GM10847 (cell line): ENCODE measurements around the gene MALRD1.

Source experiments
- POLR2A ChIP-seq: IDR thresholded peaks from 2 replicates; pipeline ENCODE4 v1.6.1; 2011; ENCODE audit not compliant: insufficient read length; ENCODE audit errors: extremely low read depth

The MALRD1 gene

GRCh38 chr10:19699299-19699698 is 650.7 kb downstream of the MALRD1 start:
- no peak for TF ChIP-seq POLR2A

- TF ChIP-seq POLR2A = no peak
Observed at GRCh38 chr10:19701427-19702052, 652.9 kb downstream of the MALRD1 start.

- TF ChIP-seq POLR2A = no peak
Observed at GRCh38 chr10:19702215-19702614, 653.6 kb downstream of the MALRD1 start.

- TF ChIP-seq POLR2A = no peak
Observed at GRCh38 chr10:19704544-19704943, 655.9 kb downstream of the MALRD1 start.

DNA sequence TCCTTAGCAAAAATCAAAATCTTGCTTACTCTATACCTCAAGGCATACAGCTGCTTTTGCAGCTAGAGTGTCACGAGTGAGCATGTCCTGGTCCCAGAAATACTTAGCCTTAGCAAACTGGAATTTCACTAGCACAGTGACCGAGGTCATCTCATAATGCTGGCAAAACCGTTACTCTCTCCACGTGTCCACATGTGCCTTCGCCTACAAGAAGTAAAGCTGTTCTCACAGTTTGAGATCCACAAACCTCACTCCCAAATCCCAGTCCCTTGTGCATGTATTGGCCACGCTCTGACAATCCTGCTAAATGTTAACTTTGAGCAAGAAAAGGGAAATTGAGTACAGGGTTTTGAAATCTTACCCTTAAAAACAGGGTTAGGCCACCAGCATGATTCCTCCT is 656.6 kb downstream of the MALRD1 start:
- TF ChIP-seq POLR2A = no peak

GRCh38 chr10:19706904-19707303 is 658.3 kb downstream of the MALRD1 start:
- no peak for TF ChIP-seq POLR2A

- TF ChIP-seq POLR2A = no peak
Observed at GRCh38 chr10:19707376-19707775, 658.8 kb downstream of the MALRD1 start.

DNA sequence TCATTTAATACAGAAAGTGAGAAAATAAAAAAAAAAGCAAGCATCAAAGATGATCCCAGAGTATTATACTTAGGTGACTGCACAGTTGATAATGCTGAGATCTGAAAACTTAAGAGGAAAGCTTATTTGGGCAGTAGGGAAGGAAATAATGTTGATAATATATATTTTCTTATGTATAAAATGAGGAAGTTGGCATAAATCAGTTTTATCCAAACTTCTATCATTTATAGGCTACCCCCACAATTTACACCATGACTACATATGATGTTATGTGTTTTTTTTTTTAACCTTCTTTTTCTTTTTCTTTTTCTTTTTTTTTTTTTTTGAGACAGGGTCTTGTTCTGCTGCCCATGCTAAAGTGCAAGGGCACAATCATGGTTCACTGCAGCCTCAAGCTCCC is 659.4 kb downstream of the MALRD1 start:
- TF ChIP-seq POLR2A = no peak

- no peak for TF ChIP-seq POLR2A
Observed at GRCh38 chr10:19710600-19710999, 662.0 kb downstream of the MALRD1 start.

DNA sequence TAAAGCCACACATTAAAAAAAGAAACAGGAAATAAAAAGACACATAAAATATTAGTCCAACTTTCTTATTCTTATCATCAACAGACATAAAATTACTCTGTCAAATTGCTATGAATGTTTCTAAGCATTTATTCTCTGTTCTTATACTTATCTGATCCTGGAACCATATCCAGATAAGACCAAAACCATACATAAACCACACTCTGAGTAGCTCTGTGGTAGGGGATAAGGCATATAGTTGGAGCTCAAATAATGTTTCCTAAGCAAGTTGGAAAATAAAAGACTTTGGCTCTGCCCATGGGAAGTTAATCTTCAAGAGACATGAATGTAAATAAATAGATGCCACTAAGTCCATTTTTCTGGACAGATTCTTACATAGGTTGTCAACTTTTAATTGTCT is 664.6 kb downstream of the MALRD1 start:
- no peak for TF ChIP-seq POLR2A

GRCh38 chr10:19713800-19714525 is 665.4 kb downstream of the MALRD1 start:
- no peak for TF ChIP-seq POLR2A

- no peak for TF ChIP-seq POLR2A
Observed at GRCh38 chr10:19719284-19719683, 670.7 kb downstream of the MALRD1 start.

DNA sequence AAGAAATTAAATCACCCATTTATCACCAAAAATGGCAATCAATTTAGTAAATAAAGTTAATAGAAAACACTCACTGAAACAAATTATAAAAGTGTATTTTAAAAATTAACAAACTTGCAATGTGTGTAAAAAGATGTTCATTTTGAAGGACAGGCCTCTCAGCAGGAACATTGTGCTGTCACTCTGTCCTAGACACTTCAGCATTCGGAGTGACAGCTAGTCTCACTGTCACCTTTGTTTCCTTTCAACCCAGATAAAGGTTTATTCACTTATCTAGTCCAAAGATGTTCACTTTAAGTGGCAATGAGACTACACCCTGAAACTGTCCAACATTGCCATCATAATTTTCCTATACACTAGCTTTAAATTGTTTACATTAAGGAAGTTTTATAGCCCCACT is 675.7 kb downstream of the MALRD1 start:
- no peak for TF ChIP-seq POLR2A

GRCh38 chr10:19728376-19728775 is 679.8 kb downstream of the MALRD1 start:
- TF ChIP-seq POLR2A = no peak

DNA sequence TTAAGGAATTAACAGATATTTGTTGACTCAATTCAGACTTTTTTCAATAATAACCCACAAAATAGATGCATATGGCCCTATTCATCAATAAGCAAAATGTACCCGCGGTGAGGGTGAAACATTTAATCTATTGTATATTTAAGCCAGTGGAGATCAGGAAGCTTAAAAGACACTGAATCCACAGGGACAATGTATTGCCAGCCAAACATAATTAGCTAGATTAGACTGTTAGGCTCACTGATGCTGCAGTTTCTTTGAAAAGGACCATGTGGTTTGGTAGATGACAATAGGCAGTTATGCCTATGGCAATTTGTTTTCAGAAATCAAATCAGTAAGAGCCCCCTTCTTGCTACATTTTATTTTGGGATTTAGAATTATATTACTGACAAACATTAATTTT is 680.4 kb downstream of the MALRD1 start:
- TF ChIP-seq POLR2A = no peak

GRCh38 chr10:19730167-19730906 is 681.7 kb downstream of the MALRD1 start:
- TF ChIP-seq POLR2A = no peak
